NCI-H748 treated with DMSO at 0.1 percent for 48 hours (cell line): ENCODE data around the gene PRKRA.
"Not testable (repeated sequence)": the region's sequence is repeated elsewhere in the genome, so short reads cannot be mapped to it uniquely, and the experiment has no call there.

ENCODE experiments used
- DNase-seq: peaks from one replicate; lab custom pipeline; 2025; lab: John Stamatoyannopoulos, UW

Gene PRKRA

DNA sequence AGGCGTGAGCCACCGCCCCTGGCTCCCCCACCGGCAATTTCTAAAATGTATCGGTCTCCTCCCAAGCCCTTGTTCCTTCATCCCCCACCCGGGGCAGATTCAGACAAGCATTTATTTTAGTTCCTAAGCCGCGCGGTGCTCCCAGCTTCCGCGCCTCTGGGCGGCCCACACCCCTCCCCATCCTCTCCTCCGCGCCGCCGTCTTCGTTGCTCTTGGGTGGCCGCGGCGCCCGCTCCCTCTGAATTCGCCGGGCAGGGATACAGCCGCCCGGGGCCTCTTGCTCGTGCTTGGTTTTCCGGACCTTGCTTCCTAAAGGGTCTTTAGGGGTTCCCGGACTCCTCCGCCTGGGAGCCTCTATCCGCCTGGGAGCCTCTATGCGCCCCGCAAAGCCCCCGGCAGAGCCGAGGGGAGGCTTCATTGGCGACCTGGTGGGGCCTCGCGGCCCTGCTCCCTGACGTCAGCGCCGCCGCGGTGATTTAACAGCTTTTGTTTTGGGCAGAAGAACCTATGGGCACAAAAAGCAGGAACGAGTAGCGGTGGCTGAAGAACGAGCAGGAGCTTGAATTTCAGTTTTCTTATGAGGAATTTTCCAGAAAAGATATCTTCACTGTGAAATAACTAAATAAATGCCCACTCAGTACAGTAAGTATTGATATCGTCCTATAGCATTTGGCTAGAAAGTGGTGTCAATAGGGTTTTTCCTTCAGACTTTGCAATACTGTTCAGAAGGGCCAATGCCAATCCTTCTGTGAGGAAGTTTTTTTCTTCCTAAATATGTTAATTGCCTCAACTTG lies 37.3 kb downstream of the PRKRA start:
- peak; percentile 70 for DNase-seq

DNA sequence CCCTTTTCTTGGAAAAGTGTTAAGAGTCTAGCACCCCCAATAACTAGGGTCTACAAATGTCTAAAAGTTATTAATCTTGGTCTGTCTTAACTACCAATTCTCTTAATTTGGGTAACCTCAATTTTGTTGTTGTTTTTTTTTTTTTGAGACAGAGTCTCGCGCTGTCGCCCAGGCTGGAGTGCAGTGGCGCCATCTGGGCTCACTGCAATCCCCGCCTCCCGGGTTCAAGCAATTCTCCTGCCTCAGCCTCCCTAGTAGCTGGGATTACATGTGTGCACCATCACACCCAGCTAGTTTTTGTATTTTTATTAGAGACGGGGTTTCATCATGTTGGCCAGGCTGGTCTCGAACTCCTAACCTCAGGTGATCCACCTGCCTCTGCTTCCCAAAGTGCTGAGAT lies 38.5 kb downstream of the PRKRA start:
- DNase-seq = not testable (repeated sequence)

GRCh38 chr2:178412047-178412446 lies 38.9 kb downstream of the PRKRA start:
- DNase-seq = no peak

DNA sequence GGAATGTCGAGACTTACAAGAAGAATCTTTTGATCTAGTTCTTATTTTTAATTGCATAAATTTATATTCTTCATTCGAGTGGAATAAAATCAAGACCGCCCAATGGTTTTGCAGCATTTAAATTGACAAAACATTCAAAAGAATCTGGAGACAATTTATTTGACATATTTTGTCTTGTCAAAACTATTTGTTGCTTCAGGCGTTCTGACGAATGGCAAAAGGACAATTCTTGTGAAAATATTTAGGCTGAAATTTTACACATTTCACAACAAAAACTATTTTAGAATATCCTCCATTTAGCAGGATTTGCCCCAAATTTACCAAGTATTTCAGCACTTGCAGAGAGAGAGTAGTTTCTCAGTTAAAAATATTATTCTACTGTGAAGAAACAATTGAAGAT lies 41.7 kb downstream of the PRKRA start:
- DNase-seq = no peak

DNA sequence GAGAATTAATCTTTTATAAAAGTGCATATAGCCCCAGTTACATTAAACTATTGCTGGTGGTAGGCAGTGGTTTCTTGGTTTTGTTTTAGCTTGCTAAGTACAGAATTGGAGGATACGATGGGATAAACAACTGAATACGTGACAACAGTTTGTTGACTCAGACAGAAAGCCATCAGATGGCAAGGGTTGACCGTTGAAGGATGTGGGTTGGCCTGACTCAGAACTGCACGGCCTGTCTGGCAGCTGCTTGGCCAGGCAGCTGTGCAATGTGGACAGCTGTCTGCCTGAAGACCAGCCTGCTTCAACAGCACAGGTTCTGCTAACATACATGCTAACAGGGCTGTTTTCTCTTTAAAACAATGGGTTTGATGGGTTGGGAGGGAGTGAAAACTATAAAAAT lies 46.6 kb downstream of the PRKRA start:
- DNase-seq = peak; percentile 16

DNA sequence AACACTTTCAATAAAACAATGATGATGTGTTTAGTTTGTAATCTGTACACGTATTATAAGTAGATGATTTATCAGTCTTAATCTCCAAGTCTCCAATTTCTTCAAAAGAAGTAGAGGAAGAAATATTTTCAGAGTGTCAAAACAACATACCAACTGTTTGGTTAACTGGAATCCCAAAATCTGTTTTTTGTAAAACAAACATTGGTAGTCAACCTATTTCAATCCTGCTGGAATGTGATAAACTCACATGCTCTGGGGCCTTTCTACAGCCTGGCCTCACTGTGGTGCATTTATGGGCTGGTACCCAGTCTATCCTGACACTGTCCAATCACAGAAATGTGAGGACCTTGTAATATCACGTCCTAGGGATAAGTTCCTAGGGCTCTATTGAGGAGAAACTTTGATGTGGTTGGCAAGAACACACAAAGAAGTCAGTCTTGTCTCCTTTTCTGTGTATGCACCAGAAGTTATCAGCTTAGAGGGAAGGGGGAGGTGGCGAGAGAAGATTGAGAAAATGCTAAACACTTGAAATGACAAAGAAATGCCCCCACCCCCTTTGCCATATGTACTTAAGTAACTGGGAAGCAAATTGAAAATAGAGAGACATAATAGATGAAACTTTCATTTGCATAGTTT lies 47.2 kb downstream of the PRKRA start:
- DNase-seq = no peak

DNA sequence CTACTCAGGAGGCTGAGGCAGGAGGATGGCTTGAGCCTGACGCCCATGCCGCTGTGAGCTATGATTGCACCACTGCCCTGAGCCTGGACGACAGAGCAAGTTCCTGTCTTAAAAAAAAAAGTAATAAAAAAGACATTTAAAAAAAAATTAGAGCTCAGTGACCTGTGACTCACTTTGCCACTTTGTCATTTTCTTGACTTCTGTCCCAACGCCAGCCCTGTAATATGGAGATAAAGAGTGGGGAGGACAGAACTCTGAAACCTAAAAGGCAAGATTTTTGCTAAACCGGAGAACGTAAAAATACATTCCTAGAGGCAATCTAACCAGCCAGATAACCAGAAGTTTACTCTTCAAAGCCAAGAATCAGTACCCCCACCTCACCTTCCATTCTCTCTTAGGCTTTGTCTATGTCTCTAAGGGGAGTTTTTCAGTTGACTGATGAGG lies 49.0 kb downstream of the PRKRA start:
- no peak for DNase-seq

DNA sequence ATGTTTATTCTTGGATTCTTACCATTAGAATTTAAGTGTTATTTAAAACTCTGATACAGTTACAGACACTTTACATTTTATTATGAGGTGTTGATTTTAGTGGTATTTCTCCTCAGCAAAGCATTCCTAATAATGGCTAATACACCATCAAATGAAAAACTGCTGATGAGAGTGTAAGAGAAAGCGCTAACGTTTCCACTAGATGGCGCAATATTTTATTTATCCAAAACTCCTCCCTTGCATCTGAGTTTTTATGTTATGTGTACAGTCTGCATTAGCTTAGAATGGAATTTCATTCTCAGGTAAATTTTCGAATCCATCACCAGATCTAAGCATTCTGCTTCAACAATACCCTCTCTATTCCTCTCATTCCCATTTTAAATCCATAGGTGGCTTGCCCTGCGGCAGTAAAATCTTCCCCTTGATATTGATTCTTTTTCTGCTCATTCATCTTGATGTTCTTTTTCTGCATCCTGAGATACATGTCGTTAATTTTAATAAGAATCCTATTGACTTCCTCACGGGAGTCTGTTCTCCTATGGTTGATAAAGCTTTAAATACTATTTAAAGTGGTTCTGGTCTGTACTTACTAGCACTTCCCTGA lies 53.9 kb downstream of the PRKRA start:
- peak; percentile 62 for DNase-seq

GRCh38 chr2:178395941-178396570 lies 54.9 kb downstream of the PRKRA start:
- DNase-seq = no peak

GRCh38 chr2:178395295-178395694 lies 55.7 kb downstream of the PRKRA start:
- DNase-seq = no peak

DNA sequence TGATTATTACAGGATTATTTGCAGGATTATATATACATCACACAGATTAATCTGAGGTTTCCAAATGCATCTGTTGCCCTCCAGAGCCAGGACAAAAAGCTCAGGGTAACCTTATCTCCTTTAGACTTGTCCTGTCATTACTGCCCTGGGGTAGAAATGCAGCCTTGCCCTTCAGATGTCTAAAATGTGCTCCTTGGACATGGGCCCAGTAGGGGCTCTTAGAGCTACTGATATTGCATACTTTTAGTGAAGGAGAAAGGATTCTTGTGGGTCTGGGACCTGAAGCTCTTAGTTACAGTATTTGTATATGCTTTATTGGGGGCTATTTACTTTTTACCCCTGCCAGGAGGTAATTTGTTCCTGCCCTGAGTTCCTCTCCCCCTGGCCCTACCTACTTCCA lies 56.1 kb downstream of the PRKRA start:
- DNase-seq = no peak

DNA sequence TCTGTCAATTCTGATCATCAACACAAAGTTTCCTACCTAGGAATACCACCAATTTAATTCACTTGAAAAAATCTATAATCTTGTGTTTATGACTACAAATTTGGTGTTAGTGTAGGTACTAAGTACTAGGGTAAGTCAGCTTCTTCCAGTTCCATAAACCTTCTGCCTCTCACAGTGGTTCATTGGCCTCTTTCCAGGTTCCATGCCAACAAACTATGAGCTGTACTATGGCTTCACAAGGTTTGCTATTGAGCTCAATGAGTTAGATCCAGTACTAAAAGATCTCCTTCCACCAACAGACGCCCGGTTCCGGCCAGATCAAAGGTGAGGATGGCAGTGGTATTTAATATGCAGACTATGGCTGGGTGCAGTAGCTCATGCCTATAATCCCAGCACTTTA lies 58.8 kb downstream of the PRKRA start:
- no peak for DNase-seq

DNA sequence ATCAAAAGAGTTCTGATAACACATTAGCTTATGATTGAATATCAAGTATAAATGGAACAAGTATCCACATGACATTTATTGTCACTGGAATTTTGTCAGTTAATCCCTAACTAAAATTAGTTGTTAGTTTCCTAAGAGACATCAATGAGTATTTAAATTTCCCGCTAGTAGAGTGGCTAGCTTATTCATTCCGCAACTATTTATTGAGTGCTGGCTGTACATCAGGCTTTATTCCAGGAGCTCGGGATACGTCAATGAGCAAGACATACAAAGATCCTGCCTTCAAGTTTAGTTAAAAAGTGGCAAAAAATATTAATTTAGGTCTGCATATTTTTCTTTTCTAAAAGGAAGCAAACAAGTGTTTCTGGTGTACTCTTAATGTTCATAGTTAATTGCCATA lies 59.3 kb downstream of the PRKRA start:
- no peak for DNase-seq

DNA sequence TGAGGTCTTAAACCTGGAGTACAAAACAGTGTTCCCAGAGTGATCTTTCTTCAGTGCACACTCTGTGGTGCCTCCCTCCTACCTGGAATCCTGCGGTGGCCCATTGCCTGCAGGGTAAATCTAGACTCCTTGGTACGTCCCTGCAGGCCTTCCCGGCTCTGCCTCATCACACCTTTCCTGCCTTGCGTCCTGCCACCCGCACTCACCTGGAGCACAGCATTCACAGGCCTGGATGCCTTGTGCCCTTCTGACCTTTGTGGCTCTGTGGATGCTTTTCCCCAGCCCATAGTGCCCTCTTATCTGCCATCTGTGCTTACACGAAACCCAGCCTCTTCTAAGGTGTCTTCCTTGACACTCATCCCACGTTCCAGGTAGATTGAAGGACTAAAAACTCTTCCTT lies 62.7 kb downstream of the PRKRA start:
- DNase-seq = no peak

- no peak for DNase-seq
Measured at GRCh38 chr2:178386986-178387597, 63.9 kb downstream of the PRKRA start.

- DNase-seq = no peak
Measured at GRCh38 chr2:178385595-178386148, 65.3 kb downstream of the PRKRA start.

- no peak for DNase-seq
Measured at GRCh38 chr2:178383718-178384117, 67.3 kb downstream of the PRKRA start.
